ENCODE data around the gene HPN.

HPN gene

GRCh38 chr19:35080613-35081170, 39.2 kb downstream of the HPN start:
- no peak overlapping the region for H3K4me3 ChIP-seq (replicated peaks in 1 of 2; ENCODE audit: low read depth in 2 of 2, low read length in 2 of 2)
- no peak for DNase-seq (ENCODE audit: low read depth in 2 of 2)
- no peak for TF ChIP-seq CTCF (IDR thresholded peaks at IDR 0.05; ENCODE audit: low read depth, low read length)

- no peak overlapping the region for H3K4me3 ChIP-seq (replicated peaks in 1 of 2; ENCODE audit: low read depth in 2 of 2, low read length in 2 of 2)
- DNase-seq (ENCODE audit: low read depth in 2 of 2): no peak
- TF ChIP-seq CTCF (IDR thresholded peaks at IDR 0.05; ENCODE audit: low read depth, low read length): no peak
Observed at GRCh38 chr19:35081201-35081600, 39.7 kb downstream of the HPN start.

GRCh38 chr19:35083691-35084508, 42.4 kb downstream of the HPN start:
- H3K4me3 ChIP-seq (replicated peaks in 1 of 2; ENCODE audit: low read depth in 2 of 2, low read length in 2 of 2): no peak overlapping the region
- TF ChIP-seq CTCF (IDR thresholded peaks at IDR 0.05; ENCODE audit: low read depth, low read length): no peak
- no peak for DNase-seq (ENCODE audit: low read depth in 2 of 2)

GRCh38 chr19:35084509-35084762, 42.9 kb downstream of the HPN start:
- H3K4me3 ChIP-seq (replicated peaks in 1 of 2; ENCODE audit: low read depth in 2 of 2, low read length in 2 of 2): no peak overlapping the region
- no peak for TF ChIP-seq CTCF (IDR thresholded peaks at IDR 0.05; ENCODE audit: low read depth, low read length)
- DNase-seq (ENCODE audit: low read depth in 2 of 2): no peak

GRCh38 chr19:35085947-35086346, 44.4 kb downstream of the HPN start:
- H3K4me3 ChIP-seq (replicated peaks in 1 of 2; ENCODE audit: low read depth in 2 of 2, low read length in 2 of 2): no peak overlapping the region
- TF ChIP-seq CTCF (IDR thresholded peaks at IDR 0.05; ENCODE audit: low read depth, low read length): no peak
- no peak for DNase-seq (ENCODE audit: low read depth in 2 of 2)

GRCh38 chr19:35086455-35086854, 44.9 kb downstream of the HPN start:
- H3K4me3 ChIP-seq (replicated peaks in 1 of 2; ENCODE audit: low read depth in 2 of 2, low read length in 2 of 2): no peak overlapping the region
- no peak for TF ChIP-seq CTCF (IDR thresholded peaks at IDR 0.05; ENCODE audit: low read depth, low read length)
- DNase-seq (ENCODE audit: low read depth in 2 of 2): no peak

GRCh38 chr19:35087393-35087792, 45.9 kb downstream of the HPN start:
- no peak overlapping the region for H3K4me3 ChIP-seq (replicated peaks in 1 of 2; ENCODE audit: low read depth in 2 of 2, low read length in 2 of 2)
- no peak for TF ChIP-seq CTCF (IDR thresholded peaks at IDR 0.05; ENCODE audit: low read depth, low read length)
- DNase-seq (ENCODE audit: low read depth in 2 of 2): no peak

Data from cardiac fibroblast (primary cell).